K562 (cell line): Measurements from ENCODE around the gene CAPN10. TPM values are rescaled to one million over a fixed set of nuclear protein-coding genes. Genes with fewer than 3 reads are reported as not detected.
A peak's percentile ranks its signal among the peaks of the same experiment; 100 is the strongest.

Experiments
- AFF4 ChIP-seq: sonication (generic); formaldehyde crosslinking; IDR thresholded peaks from 2 replicates; pipeline ENCODE4 v1.8.0; 2023; ENCODE audit warnings: mild to moderate bottlenecking, missing genetic modification reagents
- CCNT2 ChIP-seq: IDR thresholded peaks from 2 replicates; pipeline ENCODE4 v1.6.1; 2011; ENCODE audit warnings: borderline replicate concordance, low read depth, mild to moderate bottlenecking, moderate library complexity, mixed read lengths, low read length; ENCODE audit not compliant: insufficient read length; ENCODE audit errors: extremely low read depth
- CHD2 ChIP-seq: IDR thresholded peaks from 2 replicates; pipeline ENCODE4 v1.6.1; 2011; ENCODE audit warnings: low read depth, low read length
- EGR1 ChIP-seq: fragments of 450-650 bp; conservative IDR thresholded peaks from 2 replicates; pipeline ENCODE4 v1.6.1; 2017; ENCODE audit warnings: mild to moderate bottlenecking
- ELF4 ChIP-seq: fragments of 450-650 bp; formaldehyde crosslinking; IDR thresholded peaks from 2 replicates; pipeline ENCODE4 v1.4.0; 2022; ENCODE audit warnings: missing genetic modification characterization
- ETV1 ChIP-seq: fragments of 450-650 bp; conservative IDR thresholded peaks from 2 replicates; pipeline ENCODE4 v1.6.1; 2016; ENCODE audit warnings: missing genetic modification characterization, control low read depth, low read depth, missing compliant biosample characterization
- FIP1L1 ChIP-seq: fragments of 200-400 bp; formaldehyde crosslinking; IDR thresholded peaks from 2 replicates; pipeline ENCODE4 v1.6.1; 2018; ENCODE audit warnings: mild to moderate bottlenecking, low read depth, low read length; ENCODE audit not compliant: poor library complexity, severe bottlenecking
- MXI1 ChIP-seq: IDR thresholded peaks from 2 replicates; pipeline ENCODE4 v1.6.1; 2011; ENCODE audit warnings: low read depth, mild to moderate bottlenecking, improper control_type of control experiment, low read length
- NFIC ChIP-seq: fragments of 450-650 bp; IDR thresholded peaks from 2 replicates; pipeline ENCODE4 v1.6.1; 2017; ENCODE audit warnings: mild to moderate bottlenecking, inconsistent platforms
- NFRKB ChIP-seq: fragments of 450-650 bp; IDR thresholded peaks from 2 replicates; pipeline ENCODE4 v1.6.1; 2016; ENCODE audit warnings: low read depth
- NR1H2 ChIP-seq: sonication (generic); formaldehyde crosslinking; IDR thresholded peaks from 2 replicates; pipeline ENCODE4 v1.4.0; 2020; ENCODE audit warnings: mild to moderate bottlenecking, missing genetic modification reagents
- NR2C2 ChIP-seq, 2 experiments: fragments of 200-800 bp in 1 of 2; sonication (Bioruptor generic) in 1 of 2; sonication (generic) in 1 of 2; formaldehyde crosslinking in 1 of 2; IDR thresholded peaks; 2 replicates each; pipeline versions ENCODE4 v1.6.1 to v1.8.0; 2016 to 2022; ENCODE audit warnings: mild to moderate bottlenecking in 1 of 2, missing compliant biosample characterization in 1 of 2, missing genetic modification characterization in 1 of 2, missing genetic modification reagents in 1 of 2
- PHB ChIP-seq: fragments of 250-450 bp; sonication (Bioruptor Pico); IDR thresholded peaks from 2 replicates; pipeline ENCODE4 v1.5.0; 2021
- POLR2B ChIP-seq: fragments of 450-650 bp; IDR thresholded peaks from 2 replicates; pipeline ENCODE4 v1.6.1; 2018; ENCODE audit warnings: low read depth; ENCODE audit not compliant: partially characterized antibody
- POLR3G ChIP-seq: IDR thresholded peaks from 2 replicates; pipeline ENCODE4 v1.6.1; 2011; ENCODE audit not compliant: insufficient read length, insufficient replicate concordance; ENCODE audit errors: extremely low read depth
- SAFB ChIP-seq: fragments of 200-400 bp; formaldehyde crosslinking; IDR thresholded peaks from 2 replicates; pipeline ENCODE4 v1.6.1; 2017; ENCODE audit warnings: low read depth, low read length, borderline replicate concordance
- SNRNP70 ChIP-seq: fragments of 200-400 bp; formaldehyde crosslinking; optimal IDR thresholded peaks from 2 replicates; pipeline ENCODE3; 2017; ENCODE audit warnings: low read depth, low read length
- TCF15 ChIP-seq: fragments of 250-450 bp; sonication (Bioruptor Pico); IDR thresholded peaks from 2 replicates; pipeline ENCODE4 v1.8.0; 2022; ENCODE audit warnings: moderate library complexity, mild to moderate bottlenecking, inconsistent platforms
- TEAD1 ChIP-seq, 2 experiments: fragments of 450-650 bp in 1 of 2; sonication (generic) in 1 of 2; formaldehyde crosslinking; IDR thresholded peaks; 2 replicates each; pipeline versions ENCODE4 v1.4.0 to v1.8.0; 2020 to 2022; ENCODE audit warnings: mild to moderate bottlenecking in 2 of 2, missing genetic modification reagents in 1 of 2
- YBX1 ChIP-seq: fragments of 450-650 bp; IDR thresholded peaks from 2 replicates; pipeline ENCODE4 v1.7.1; 2016; ENCODE audit warnings: mild to moderate bottlenecking
- ZNF146 ChIP-seq: IDR thresholded peaks from one replicate; pipeline ENCODE4 v1.6.1; 2018; ENCODE audit warnings: missing compliant biosample characterization; ENCODE audit not compliant: unreplicated experiment
- ZNF23 ChIP-seq: fragments of 250-450 bp; sonication (Bioruptor Pico); IDR thresholded peaks from 2 replicates; pipeline ENCODE4 v1.4.0; 2020; ENCODE audit warnings: mild to moderate bottlenecking
- ZNF398 ChIP-seq: fragments of 250-450 bp; sonication (Bioruptor Pico); IDR thresholded peaks from 2 replicates; pipeline ENCODE4 v1.8.0; 2021; ENCODE audit warnings: moderate library complexity, mild to moderate bottlenecking, inconsistent platforms
- ZNF511 ChIP-seq: sonication (generic); formaldehyde crosslinking; IDR thresholded peaks from 2 replicates; pipeline ENCODE4 v1.8.0; 2022; ENCODE audit warnings: mild to moderate bottlenecking, missing genetic modification reagents
- polyA plus RNA-seq, 8 experiments: library from polyadenylated mRNA; depleted of rRNA in 4 of 8; stranded (reverse) in 5 of 8; unstranded in 3 of 8; fragments of >200 nt; fragmentation: Nextera tagmentation in 2 of 8; fragmentation: Illumina TruSeq in 1 of 8; extraction: Ambion mirVana in 2 of 8; extraction: Trizol in 1 of 8; gene quantifications; 2 replicates each; pipeline versions ENCODE4 v1.2.1 to v1.2.3, GENCODE V29; 2011 to 2014; ENCODE audit warnings: inconsistent platforms in 1 of 8, missing spikeins in 1 of 8
- total RNA-seq, 7 experiments: library from RNA; depleted of rRNA in 6 of 7; stranded (reverse); fragments of >200 nt in 6 of 7; fragmentation: Illumina TruSeq in 2 of 7; extraction: Trizol in 2 of 7; gene quantifications; 2 replicates each; pipeline versions ENCODE4 v1.2.1 to v1.2.3, GENCODE V29; 2011 to 2021; ENCODE audit warnings: low replicate concordance in 1 of 7

CAPN10 gene
- total and polyA plus RNA-seq, 9 of the 15 experiments (the other 6 are each of a cell fraction or from before 2014, with no cell fraction given), result 0.08 to 26.1 (median 8.4) TPM

- TF ChIP-seq AFF4 (CRISPR knock-in tag) (0 out of 2 replicates have a peak, but pooled peaks have one; percentile 52), ZNF398 (CRISPR knock-in tag) (no peak), POLR3G (no peak), ETV1 (tag) (no peak), CHD2 (no peak), ZNF146 (CRISPR knock-in tag) (no peak), TCF15 (no peak), MXI1 (peak; percentile 88), CCNT2 (peak; percentile 59), POLR2B (peak; percentile 68), ZNF511 (CRISPR knock-in tag) (0 out of 2 replicates have a peak, but pooled peaks have one; percentile 6), NR2C2 (CRISPR knock-in tag; IDR thresholded peaks at IDR 0.05) (no peak), NR2C2 (tag; IDR thresholded peaks at IDR 0.05) (no peak), SNRNP70 (no peak), ELF4 (CRISPR knock-in tag) (no peak), TEAD1 (CRISPR knock-in tag; IDR thresholded peaks at IDR 0.05) (no peak; a peak in 1 of 4 replicates), PHB (CRISPR knock-in tag) (no peak), NFIC (0 out of 2 replicates have a peak, but pooled peaks have one; percentile 4), EGR1 (peak; percentile 83), ZNF23 (no peak), YBX1 (no peak), SAFB (0 out of 2 replicates have a peak, but pooled peaks have one; percentile 64), NR1H2 (CRISPR knock-in tag) (no peak), NFRKB (no peak), FIP1L1 (peak; percentile 41)
Observed at GRCh38 chr2:240560084-240560479, 26.5 kb upstream of the CAPN10 start, which contains the start of gene DUSP28 (continued).
